Body of pancreas (tissue), 4 donors: Measurements from ENCODE around the gene BBOX1.

ENCODE experiments used
- POLR2A ChIP-seq, 3 donors: fragments of 450-650 bp; IDR thresholded peaks; one replicate each; pipeline ENCODE4 v1.6.1; 2016; ENCODE audit warnings: antibody characterized with exemption in 3 of 3, mild to moderate bottlenecking in 2 of 3
- TF ChIP-seq, protein P1 (sequence below), 7 experiments: fragments of 450-650 bp in 4 of 7; fragments of 200-600 bp in 3 of 7; sonication (generic) in 3 of 7; IDR thresholded peaks; one replicate each; pipeline ENCODE4 v1.5.1; 2016 to 2019; ENCODE audit warnings: antibody characterized with exemption in 7 of 7

DNA sequence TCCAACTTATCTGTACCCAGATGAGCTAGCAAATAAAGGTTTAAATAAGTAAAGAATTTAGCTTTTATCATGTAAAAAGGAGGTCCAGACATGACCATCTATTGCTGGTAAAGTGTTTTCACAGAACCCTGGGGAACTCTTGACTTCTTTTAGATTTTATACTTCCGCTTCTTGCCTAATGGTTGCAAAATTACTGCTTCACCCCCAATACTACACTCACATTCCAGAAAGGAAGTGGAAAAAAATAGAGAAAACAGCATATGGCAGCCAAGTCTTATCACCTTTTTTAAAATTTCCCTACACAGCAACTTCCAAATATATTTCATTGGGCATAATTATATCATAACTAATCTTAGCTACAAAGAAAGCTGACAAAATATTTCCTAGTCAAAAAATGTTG is 12.1 kb downstream of the BBOX1 start:
- TF ChIP-seq, protein P1, sequence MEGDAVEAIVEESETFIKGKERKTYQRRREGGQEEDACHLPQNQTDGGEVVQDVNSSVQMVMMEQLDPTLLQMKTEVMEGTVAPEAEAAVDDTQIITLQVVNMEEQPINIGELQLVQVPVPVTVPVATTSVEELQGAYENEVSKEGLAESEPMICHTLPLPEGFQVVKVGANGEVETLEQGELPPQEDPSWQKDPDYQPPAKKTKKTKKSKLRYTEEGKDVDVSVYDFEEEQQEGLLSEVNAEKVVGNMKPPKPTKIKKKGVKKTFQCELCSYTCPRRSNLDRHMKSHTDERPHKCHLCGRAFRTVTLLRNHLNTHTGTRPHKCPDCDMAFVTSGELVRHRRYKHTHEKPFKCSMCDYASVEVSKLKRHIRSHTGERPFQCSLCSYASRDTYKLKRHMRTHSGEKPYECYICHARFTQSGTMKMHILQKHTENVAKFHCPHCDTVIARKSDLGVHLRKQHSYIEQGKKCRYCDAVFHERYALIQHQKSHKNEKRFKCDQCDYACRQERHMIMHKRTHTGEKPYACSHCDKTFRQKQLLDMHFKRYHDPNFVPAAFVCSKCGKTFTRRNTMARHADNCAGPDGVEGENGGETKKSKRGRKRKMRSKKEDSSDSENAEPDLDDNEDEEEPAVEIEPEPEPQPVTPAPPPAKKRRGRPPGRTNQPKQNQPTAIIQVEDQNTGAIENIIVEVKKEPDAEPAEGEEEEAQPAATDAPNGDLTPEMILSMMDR (IDR thresholded peaks at IDR 0.05) = no peak
- TF ChIP-seq POLR2A (IDR thresholded peaks at IDR 0.05) = no peak
